CD4-positive, alpha-beta T cell (primary cell): ENCODE results near the gene MS4A1. TPM values are rescaled to one million over a fixed set of nuclear protein-coding genes. Genes with fewer than 3 reads are reported as not detected.

Experiments used
- ATAC-seq: fragments of 200-7000 bp; cut with Tn5 transposase; one replicate; pipeline ENCODE4 v1.10.0; 2022; ENCODE audit warnings: mild to moderate bottlenecking; ENCODE audit not compliant: poor library complexity
- CTCF ChIA-PET: fragments of 350-600 bp; sonication (Branson Sonifier 250); formaldehyde crosslinking; loops from one replicate; lab custom pipeline; 2021; ENCODE audit warnings: antibody characterized with exemption, inconsistent platforms; lab: Charles Lee
- POLR2A ChIA-PET: fragments of 350-600 bp; sonication (Branson Sonifier 250); formaldehyde crosslinking; loops from one replicate; lab custom pipeline; 2021; ENCODE audit warnings: antibody characterized with exemption, inconsistent platforms; lab: Charles Lee
- DNase-seq, 14 experiments: peaks; one replicate each; pipeline ENCODE4 v3.0.0-alpha.2; 2013 to 2020; ENCODE audit warnings: mixed read lengths in 2 of 14
- H3K27ac ChIP-seq, 2 donors: one replicate each; pipeline versions ENCODE4 v1.5.1 to v1.7.0; 2013; ENCODE audit warnings: low read length in 2 of 2, low read depth in 1 of 2, mild to moderate bottlenecking in 1 of 2
- H3K27me3 ChIP-seq, 2 experiments: 1 replicate in 1 of 2; 2 replicates in 1 of 2; pipeline versions ENCODE4 v1.6.1 to v1.7.0; 2013; ENCODE audit warnings: low read length in 2 of 2, control low read depth in 1 of 2, mild to moderate bottlenecking in 1 of 2, moderate library complexity in 1 of 2; ENCODE audit not compliant: insufficient read depth in 2 of 2, control insufficient read depth in 1 of 2
- H3K36me3 ChIP-seq: one replicate; pipeline ENCODE4 v1.6.1; 2013; ENCODE audit warnings: low read length, control low read depth; ENCODE audit not compliant: insufficient read depth
- H3K4me1 ChIP-seq: one replicate; pipeline ENCODE4 v1.6.1; 2013; ENCODE audit warnings: low read length, control low read depth; ENCODE audit not compliant: insufficient read depth
- H3K4me3 ChIP-seq: one replicate; pipeline ENCODE4 v1.5.1; 2013; ENCODE audit warnings: mild to moderate bottlenecking, low read length, moderate library complexity
- H3K9me3 ChIP-seq, 2 experiments: 1 replicate in 1 of 2; 2 replicates in 1 of 2; pipeline versions ENCODE4 v1.6.1 to v1.7.0; 2013; ENCODE audit warnings: low read length in 2 of 2, mild to moderate bottlenecking in 2 of 2, control low read depth in 1 of 2, moderate library complexity in 1 of 2; ENCODE audit not compliant: control insufficient read depth in 1 of 2, insufficient read depth in 1 of 2
- H3K27ac Mint-ChIP-seq: one replicate; pipeline ENCODE4 v1.8.0; 2020; ENCODE audit warnings: mixed read lengths
- H3K27me3 Mint-ChIP-seq: one replicate; pipeline ENCODE4 v1.8.0; 2021; ENCODE audit warnings: mixed read lengths
- H3K36me3 Mint-ChIP-seq: one replicate; pipeline ENCODE4 v1.8.0; 2021; ENCODE audit warnings: low read depth, mixed read lengths
- H3K4me1 Mint-ChIP-seq: one replicate; pipeline ENCODE4 v1.8.0; 2021; ENCODE audit warnings: low read depth, mixed read lengths
- H3K4me3 Mint-ChIP-seq: one replicate; pipeline ENCODE4 v1.8.0; 2020; ENCODE audit warnings: mild to moderate bottlenecking, mixed read lengths
- H3K9me3 Mint-ChIP-seq: one replicate; pipeline ENCODE4 v1.8.0; 2020; ENCODE audit warnings: mixed read lengths
- intact Hi-C, 2 experiments: fragments of 100-400 bp; cut with DNase I in 1 of 2; cut with micrococcal nuclease in 1 of 2; formaldehyde crosslinking; loops; one replicate each; pipeline versions ENCODE4 v1.15.1 to v1.9.0; 2023 to 2025; cut with DNase I, micrococcal nuclease
- total RNA-seq, 174 experiments: library from RNA in 2 of 174; stranded (reverse) in 2 of 174; gene quantifications; one replicate each; pipeline ENCODE4 v1.2.3 and lab custom pipeline; 2021 to 2026
- TF ChIP-seq, protein P1 (sequence below): fragments of 200-600 bp; IDR thresholded peaks from one replicate; pipeline ENCODE4 v1.8.0; 2022; ENCODE audit warnings: antibody characterized with exemption, mild to moderate bottlenecking

MS4A1 gene
- total RNA-seq, 2 experiments from 2014 or later: 0.75 to 0.82 TPM

DNA sequence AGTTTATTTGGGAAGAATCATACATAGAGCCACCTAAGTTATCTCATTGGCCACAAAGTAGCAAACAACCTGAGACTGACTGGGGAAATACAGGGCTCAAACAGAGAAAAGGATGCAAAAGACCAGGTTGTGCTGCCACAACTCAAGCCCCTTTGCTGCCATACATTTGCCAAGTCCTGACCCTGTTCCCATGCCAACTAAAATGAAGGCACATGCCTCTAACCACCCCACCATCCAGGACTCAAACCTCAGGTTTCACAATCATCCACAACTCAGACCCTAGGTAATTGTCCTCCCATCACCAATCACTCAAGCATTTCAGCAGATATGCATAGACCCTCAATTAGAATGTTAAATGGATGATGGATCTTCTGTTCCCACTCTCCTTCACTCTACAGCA lies 1.4 kb upstream of the MS4A1 start:
- Mint-ChIP-seq H3K4me1 (no peaks in the 10 kb centered on the region), H3K27me3 (no peaks in the 10 kb centered on the region), H3K9me3 (peaks cover 3% of the 10 kb centered on the region), H3K27ac (no peak overlapping the region), H3K36me3 (no peaks in the 10 kb centered on the region), H3K4me3 (no peak overlapping the region)
- ChIA-PET POLR2A (no interaction called here), CTCF (no interaction called here)
- H3K27ac ChIP-seq: no peak overlapping the region
- no peaks in the 10 kb centered on the region for H3K4me1 ChIP-seq
- no peaks in the 10 kb centered on the region for H3K27me3 ChIP-seq
- TF ChIP-seq, protein P1, sequence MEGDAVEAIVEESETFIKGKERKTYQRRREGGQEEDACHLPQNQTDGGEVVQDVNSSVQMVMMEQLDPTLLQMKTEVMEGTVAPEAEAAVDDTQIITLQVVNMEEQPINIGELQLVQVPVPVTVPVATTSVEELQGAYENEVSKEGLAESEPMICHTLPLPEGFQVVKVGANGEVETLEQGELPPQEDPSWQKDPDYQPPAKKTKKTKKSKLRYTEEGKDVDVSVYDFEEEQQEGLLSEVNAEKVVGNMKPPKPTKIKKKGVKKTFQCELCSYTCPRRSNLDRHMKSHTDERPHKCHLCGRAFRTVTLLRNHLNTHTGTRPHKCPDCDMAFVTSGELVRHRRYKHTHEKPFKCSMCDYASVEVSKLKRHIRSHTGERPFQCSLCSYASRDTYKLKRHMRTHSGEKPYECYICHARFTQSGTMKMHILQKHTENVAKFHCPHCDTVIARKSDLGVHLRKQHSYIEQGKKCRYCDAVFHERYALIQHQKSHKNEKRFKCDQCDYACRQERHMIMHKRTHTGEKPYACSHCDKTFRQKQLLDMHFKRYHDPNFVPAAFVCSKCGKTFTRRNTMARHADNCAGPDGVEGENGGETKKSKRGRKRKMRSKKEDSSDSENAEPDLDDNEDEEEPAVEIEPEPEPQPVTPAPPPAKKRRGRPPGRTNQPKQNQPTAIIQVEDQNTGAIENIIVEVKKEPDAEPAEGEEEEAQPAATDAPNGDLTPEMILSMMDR: no peak
- H3K36me3 ChIP-seq: no peaks in the 10 kb centered on the region
- no peak for DNase-seq
- intact Hi-C loops: no loop called here
- H3K4me3 ChIP-seq: no peak overlapping the region
- H3K9me3 ChIP-seq: peaks cover 0 to 8% of the 10 kb centered on the region in 2 experiments
- no peak for ATAC-seq

DNA sequence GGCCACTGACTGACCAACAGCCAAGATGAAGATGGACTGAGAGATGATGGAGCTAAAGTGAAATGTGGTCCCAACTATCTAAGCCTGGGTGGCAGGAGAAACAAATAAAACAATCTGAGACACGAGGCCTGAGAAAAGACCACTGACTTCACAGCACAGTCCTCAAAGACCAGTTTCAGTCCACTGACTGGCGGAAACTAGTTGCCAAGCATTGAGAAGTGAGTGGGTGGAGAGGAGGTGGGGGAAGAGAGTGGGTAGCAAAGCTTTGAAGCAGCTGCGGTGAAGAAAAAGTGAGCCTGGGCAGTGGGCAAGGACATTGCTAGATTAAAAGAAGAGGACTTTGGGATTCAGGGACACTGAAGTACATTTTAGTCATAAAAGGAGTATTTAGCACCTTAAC lies 1.9 kb downstream of the MS4A1 start:
- TF ChIP-seq, protein P1: no peak
- DNase-seq (no peak), ATAC-seq (no peak)
- H3K27me3 Mint-ChIP-seq: no peaks in the 10 kb centered on the region
- H3K27me3 ChIP-seq: no peaks in the 10 kb centered on the region
- H3K9me3 Mint-ChIP-seq: no peaks in the 10 kb centered on the region
- no peaks in the 10 kb centered on the region for H3K36me3 Mint-ChIP-seq
- CTCF ChIA-PET: no interaction called here
- POLR2A ChIA-PET: no interaction called here
- H3K4me1 Mint-ChIP-seq: no peaks in the 10 kb centered on the region
- H3K9me3 ChIP-seq: no peaks in the 10 kb centered on the region
- H3K27ac ChIP-seq: no peak overlapping the region
- H3K27ac Mint-ChIP-seq: no peak overlapping the region
- no peak overlapping the region for H3K4me3 Mint-ChIP-seq
- H3K36me3 ChIP-seq: no peaks in the 10 kb centered on the region
- H3K4me3 ChIP-seq: no peak overlapping the region
- intact Hi-C loops: no loop called here
- no peaks in the 10 kb centered on the region for H3K4me1 ChIP-seq

DNA sequence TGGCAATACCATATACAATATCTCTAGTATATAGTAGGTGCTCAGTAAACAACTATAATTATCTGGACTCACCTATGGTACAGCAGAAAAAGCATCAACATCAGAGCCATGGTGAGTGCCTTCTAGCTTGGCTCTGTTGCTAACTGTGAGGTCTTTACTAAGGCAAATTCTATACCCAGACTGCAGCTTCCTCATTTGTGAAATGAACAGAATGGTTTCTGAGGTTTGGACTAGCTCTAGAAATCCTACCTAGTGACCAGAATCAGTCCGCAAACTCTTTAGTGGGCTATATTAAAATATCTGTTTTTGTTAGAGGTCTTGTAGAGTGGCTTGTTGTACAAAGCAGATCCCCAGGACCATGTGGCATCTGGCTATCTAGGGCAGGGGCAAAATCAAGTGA lies 3.7 kb downstream of the MS4A1 start:
- H3K4me3 ChIP-seq: no peak overlapping the region
- DNase-seq (no peak), ATAC-seq (no peak)
- H3K27ac ChIP-seq: no peak overlapping the region
- H3K27me3 ChIP-seq: no peaks in the 10 kb centered on the region
- ChIA-PET CTCF (no interaction called here), POLR2A (no interaction called here)
- TF ChIP-seq, protein P1: no peak
- H3K4me1 Mint-ChIP-seq: no peaks in the 10 kb centered on the region
- H3K36me3 ChIP-seq: no peaks in the 10 kb centered on the region
- no peaks in the 10 kb centered on the region for H3K9me3 Mint-ChIP-seq
- no peaks in the 10 kb centered on the region for H3K4me1 ChIP-seq
- no peaks in the 10 kb centered on the region for H3K36me3 Mint-ChIP-seq
- intact Hi-C loops: no loop called here
- no peaks in the 10 kb centered on the region for H3K27me3 Mint-ChIP-seq
- no peak overlapping the region for H3K27ac Mint-ChIP-seq
- H3K4me3 Mint-ChIP-seq: no peak overlapping the region
- no peaks in the 10 kb centered on the region for H3K9me3 ChIP-seq
